GM21367 (cell line): Measurements from ENCODE around the gene INSIG1.

Source experiments
- ATAC-seq: cut with Tn5 transposase; IDR thresholded peaks from one replicate; pipeline ENCODE4 v1.9.1; 2021; ENCODE audit not compliant: unreplicated experiment

The INSIG1 gene

DNA sequence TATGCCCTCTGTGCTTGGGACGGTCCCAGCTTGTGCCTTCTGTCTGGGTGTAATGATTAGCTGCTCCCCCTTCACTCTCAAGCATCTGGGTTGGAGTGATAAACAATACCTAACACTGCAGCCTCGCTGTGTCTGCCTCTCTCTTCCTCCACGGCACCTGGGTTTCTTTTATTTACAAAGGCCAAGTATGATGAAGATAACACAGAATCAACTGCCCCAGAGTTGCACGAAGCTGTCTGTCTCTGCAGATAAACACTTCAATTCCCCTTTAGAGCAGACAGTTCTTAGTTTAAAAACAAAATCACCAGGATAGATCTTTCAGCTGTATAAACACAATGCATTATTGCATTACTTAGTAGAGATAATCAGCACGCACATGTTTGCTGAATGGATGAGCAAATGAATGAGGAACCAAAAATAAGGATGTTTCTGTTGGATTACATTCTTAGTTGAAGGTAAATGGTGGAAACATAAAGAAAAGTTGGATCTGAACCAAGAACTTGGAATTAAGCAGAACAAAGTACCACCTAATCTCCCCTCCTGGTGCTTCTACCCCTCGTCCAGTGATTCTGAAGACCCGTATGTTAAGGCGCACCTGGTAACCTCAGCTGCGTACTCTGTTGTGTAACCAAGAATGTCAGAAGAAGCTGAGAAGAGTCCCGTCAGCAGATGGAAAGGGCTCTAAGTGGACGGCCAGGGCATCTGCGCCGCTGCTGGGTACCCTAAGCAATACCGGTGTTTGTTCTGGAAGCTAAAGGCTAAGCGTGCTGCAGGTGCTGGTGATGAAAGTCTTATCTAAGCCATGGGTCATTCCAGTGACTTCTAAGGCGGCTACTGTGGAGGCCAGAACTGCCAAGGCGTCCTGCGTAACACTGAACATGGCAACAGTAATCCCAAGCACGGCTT, 26.6 kb downstream of the INSIG1 start:
- no peak for ATAC-seq

DNA sequence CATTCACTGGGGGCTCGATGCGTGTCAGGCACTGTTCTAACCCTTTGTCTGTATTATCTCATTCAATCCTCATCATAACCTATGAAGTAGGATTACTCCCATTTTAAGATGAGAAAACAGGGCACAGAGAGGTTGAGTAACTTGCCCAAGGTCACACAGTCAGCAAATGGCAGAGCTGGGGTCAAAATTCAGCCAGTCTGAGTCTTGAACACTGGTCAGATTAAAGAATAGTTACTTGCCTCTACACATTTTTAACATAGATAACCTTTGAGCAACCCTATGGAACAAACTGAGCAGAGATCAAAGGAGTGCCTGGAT, 27.2 kb downstream of the INSIG1 start:
- ATAC-seq = no peak

DNA sequence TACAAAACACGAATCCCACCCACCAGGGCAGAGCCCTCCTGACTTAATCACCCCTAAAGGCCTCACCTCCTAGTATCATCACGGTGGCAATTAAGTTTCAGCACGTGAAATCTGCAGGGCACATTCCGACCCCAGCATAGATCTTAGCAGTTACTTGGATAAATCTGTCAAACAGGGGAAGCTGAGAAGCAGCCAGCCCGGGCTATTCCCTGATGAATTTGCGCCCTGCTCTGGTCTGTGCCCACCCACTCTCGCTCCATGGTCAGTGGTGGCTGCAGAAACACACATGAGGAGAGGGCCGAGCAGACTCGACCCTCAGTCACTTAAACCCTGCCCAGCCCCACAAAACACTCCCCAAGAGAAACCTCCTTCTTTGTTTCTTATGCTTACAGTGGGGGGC, 28.7 kb downstream of the INSIG1 start:
- ATAC-seq = no peak

DNA sequence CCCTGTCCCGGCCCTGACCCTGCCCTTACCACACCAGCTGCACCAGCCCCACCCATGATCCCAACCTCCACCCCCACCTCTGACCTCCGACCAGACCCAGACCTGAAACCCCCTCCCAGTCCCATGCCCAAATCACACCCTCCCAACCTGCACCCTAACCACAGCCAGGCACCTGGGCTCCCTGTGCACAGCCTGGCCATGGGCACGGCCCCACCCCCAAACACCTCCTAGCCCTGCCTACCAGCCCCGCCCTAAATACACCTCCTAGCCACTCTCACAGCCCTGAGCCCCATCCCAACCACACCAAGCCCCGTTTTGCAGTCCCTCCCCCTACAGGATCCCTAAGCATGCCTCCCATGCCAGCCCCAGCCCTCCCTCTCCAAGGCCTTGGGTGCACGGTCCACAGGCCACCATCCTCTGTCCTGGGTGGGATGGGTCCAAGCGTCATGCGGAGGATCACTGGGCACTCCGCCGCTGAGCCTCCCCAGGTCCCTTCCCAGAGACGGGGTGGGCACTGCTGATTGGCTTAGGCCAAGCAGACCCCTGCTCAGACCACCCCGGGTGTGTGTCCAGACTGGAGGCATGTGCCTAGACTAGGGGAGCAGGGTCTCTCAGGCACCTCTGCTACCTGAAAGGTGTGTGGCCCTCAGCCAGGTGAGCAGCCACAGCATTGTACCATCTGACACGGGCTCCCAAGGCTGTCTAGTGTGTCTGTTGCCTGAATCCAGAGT, 30.1 kb downstream of the INSIG1 start:
- ATAC-seq = no peak

DNA sequence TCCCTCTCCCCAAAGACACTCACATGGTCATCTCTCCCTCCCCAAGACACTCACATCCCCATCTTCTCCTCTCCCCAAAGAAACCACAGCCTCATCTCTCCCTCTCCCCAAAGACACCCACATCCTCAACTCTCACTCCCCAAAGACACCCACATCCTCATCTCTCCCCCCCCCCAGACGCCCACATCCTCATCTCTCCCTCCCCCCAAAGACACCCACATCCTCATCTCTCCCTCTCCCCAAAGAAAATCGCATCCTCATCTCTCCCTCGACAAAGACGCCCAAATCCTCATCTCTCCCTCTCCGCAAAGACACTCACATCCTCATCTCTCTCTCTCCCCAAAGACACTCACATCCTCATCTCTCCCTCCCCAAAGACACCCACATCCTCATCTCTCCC, 31.5 kb downstream of the INSIG1 start:
- ATAC-seq = no peak

DNA sequence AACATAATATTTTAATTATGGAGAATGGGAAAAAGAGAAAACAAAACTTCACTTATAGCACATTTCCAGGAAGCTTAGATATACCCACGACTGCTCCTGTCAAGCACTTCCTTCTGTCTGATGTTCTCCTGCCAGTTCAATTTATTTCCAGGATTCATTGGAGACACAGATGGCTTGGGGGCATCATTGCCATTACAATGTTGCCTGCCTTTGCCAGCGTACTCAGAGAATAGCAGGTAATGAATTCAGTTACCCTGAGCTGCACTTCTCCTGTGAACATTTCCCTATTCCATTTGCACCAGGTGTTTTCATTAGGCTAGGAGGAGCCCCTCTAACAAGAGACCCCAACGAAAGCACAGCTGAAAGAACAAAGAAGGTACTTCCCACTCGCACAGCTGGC, 33.7 kb downstream of the INSIG1 start:
- ATAC-seq = no peak

DNA sequence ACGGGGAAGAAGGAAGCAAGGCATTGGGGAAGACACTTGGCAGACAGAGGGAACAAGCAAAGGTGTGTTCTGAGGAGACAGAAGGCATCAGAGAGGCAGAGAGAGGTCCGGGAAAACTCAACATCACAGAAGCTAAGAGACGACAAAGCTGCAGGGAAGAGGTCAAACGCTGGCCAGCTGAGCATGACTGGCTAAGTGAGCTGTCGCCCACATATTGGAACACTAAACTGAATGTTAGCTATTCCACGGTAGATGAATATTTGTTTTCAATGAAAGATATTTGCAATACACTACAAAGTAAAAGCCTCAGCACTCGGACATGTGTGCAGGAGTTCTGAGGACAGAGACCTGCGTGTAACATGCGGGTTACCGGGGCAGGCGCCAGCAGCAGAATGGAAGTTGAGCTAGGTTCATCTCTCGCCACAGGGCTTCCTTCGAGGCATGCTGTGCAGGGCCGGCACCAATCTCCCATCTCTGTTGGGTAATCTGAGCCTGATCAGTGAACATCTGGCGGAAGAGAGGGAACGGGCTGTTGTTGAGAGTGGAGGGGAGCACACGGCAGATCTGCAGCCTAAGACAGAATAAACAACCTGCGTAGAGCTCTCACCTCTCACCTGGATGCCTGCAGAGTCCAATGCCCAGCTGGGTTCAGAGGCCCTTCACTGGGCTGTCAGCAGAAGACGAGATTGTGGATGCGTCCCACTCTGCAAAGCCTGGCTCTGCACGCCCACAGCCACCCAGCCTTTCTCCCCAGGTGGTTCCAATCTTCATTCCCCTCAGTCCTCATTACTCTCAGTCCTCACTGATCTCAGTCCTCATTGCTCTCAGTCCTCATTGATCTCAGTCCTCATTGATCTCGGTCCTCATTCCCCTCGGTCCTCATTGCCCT, 35.9 kb downstream of the INSIG1 start:
- ATAC-seq = no peak

DNA sequence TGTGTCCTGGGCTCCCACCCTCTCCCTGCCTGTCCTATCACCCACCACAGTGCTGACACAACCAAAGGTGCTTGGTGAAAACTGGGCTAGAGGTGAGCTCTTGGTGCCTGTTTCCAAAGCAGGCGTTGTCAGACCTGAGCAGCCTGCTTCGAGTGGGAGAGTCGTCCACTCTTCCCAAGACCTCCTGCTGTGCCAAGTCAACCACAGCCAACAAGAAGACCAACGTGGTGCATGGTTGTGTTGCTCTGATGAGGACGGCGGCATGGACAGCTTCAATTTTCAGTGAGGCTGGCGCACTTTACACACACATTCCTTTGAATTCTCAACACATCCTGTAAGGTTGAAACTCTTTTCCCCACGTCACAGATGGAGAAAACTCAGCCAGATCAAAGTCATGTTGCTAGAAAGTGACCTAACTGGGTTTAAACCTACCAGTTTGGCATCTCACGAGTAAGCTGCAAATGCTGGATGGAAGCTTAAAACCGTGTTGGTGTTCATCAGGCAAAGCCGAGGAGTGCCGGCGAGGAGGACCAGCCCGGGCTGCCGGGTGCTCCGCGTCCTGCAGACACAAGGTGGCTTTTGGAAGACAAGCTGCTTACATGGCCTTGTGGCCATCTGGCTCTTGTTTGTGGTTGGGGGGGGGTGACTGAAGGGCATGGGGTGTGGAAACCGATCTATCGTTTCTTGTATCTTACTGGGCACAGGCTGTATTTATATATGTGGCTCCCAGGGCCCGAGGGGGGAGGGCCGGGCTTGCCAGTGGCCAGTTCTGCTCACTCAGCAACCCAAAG, 39.3 kb downstream of the INSIG1 start:
- no peak for ATAC-seq

DNA sequence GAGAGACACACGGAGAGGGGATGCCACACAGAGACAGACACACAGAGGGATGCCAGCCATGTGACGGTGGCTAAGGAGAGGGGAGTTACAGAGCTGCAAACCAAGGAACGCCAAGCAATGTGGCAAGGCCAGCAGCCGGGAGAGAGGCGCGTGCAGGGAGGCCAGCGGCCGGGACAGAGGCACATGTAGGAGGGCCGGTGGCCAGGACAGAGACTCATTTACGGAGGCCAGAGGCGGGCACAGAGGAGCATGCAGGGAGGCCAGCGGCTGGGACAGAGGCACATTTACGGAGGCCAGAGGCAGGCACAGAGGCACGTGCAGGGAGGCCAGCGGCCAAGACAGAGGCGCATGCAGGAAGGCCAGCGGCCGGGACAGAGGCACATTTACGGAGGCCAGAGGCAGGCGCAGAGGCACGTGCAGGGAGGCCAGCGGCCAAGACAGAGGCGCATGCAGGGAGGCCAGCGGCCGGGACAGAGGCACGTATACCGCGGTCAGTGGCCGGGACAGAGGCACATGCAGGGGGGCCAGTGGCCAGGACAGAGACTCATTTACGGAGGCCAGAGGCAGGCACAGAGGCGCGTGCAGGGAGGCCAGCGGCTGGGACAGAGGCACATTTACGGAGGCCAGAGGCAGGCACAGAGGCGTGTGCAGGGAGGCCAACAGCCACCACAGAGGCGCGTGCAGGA, 40.4 kb downstream of the INSIG1 start:
- ATAC-seq = no peak

DNA sequence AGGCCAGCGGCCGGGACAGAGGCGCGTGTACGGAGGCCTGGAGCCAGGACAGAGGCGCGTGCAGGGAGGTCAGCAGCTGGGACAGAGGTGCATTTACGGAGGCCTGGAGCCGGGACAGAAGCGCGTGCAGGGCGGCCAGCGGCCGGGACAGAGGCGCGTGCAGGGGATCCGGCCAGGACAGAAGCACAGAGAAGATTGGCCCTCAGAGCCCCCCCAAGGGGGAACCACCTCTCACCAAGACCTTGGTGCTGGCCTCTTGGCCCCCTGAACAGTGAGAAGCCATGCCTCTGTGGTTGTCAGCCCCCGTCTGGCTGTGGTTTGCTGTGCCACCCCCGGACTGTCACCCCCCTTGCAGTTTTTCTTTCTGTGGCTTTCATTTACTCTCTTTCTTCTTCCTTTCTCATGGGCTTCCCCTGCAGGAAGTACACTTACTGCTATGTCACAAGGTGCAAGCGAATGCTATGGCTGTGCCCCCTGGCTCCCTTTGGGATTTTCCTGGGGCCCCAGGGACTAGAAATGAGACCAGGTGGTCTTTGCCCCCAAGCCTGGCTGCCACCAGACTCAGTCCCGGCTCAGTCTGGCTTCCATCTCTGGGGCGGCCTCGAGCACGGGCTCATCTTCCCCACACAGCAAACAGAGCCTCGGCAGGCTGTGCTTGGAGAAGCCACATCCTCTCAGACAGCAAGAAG, 41.1 kb downstream of the INSIG1 start:
- ATAC-seq = no peak

DNA sequence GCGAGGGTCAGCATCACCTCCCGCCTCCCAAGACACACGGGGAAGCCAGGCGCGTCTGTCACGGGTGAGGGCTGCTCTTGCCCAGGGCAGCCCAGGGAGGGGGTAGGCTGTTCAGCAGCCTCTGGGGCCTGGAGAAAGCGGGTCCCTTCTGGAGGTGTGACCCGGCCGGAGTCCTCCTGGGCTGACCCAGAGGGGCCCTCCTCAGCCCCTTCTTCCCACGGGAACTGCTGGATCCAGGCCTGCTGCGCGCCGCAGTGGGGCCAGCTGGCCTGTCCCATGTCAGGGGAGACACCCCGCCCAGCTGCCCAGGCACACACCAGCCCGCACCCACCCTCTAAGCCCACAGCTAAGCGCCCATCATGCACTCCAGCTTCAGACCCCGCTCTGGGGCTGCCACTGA, 41.8 kb downstream of the INSIG1 start:
- no peak for ATAC-seq

DNA sequence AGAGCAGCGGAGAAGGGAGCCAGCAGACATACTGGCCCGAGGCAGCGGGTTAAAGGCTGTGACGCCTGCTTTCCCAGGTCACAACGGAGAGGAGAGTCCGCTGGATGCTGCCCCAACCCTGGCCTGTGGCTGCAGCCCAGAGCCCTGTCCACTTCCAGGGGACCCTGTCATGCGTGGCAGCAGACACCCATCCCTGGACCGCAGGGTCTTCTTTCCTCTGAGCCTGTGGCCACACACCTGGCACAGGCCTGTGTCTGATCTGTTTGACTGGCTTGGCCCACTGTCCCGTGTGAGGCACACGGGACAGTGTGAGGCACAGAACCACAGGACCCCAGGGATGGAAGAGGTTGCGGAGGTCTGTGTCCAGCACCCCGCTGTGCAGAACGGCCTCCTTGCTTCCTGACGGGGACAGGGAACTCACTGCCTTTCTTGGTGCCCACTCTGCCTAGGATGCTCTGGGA, 42.4 kb downstream of the INSIG1 start:
- ATAC-seq = no peak

DNA sequence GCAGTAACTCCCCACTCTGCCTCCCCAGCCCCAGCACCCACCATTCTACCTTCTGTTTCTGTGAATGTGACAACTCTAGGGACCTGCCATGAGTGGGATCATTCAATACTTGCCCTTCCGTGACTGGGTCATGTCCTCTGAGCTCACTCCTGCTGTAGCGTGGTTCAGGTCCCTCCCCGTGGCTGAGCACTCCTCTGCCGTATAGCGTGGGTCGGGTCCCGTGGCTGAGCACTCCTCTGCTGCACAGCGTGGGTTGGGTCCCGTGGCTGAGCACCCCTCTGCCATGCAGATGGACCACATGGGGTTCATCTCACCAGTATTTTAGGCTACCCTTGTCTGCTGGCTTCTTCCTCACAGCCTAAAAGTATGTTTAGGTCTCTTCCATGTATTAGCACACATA, 43.0 kb downstream of the INSIG1 start:
- no peak for ATAC-seq

DNA sequence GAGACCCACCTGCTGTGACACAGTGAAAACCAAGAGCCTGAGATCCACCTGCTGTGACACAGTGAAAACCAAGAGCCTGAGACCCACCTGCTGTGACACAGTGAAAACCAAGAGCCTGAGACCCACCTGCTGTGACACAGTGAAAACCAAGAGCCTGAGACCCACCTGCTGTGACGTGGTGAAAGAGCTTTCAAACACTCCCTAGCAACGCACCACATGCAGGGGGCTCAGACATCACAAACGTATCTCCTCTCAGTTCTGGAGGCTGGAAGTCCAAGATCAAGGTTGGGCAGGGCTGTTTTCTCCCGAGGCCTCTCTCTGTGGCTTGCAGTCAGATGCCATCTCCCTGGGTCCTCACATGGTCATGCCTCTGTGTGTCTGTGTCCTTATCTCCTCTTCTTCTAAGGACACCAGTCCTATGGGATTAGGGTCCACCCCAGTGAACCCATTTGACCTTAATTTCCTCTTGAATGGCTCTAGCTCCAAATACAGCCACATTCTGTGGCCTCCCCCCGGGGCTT, 43.8 kb downstream of the INSIG1 start:
- ATAC-seq = no peak

DNA sequence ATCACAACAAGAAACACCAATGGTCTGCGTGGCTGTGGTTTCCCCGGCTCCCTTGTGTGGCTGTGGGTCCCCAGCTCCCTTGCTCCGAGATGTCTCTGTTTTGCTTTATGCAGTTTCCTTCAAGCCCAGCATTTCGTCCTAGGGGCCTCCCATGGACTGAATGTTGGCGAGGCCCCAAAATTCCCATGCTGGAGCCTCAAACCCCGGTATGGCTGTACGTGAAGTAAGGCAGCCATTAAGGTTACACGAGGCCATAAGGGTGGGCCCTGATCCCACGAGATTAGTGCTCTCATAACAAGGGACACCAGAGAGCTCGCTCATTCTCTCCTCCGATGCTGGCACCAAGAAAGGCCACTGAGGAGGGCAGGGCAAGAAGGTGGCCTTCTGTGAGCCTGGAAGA, 44.6 kb downstream of the INSIG1 start:
- ATAC-seq = no peak

DNA sequence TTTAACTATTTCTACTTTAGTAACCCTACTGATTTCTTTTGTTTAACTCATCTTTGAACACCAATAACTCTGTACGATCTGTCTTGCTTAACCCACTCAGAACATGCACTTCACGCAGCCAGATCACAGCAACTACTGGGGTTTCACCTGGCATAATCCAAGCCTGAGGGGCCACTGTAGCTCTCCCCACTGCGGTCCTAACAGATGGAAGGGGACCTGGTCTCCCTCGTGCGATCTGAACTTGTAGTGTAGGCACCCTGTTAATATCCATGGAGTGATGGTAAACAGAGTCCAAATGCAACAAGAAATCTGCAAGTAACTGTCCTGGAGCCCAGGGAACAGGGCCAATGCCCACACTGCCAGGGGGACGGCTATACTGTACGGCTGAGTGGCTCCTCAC, 45.5 kb downstream of the INSIG1 start:
- ATAC-seq = no peak

DNA sequence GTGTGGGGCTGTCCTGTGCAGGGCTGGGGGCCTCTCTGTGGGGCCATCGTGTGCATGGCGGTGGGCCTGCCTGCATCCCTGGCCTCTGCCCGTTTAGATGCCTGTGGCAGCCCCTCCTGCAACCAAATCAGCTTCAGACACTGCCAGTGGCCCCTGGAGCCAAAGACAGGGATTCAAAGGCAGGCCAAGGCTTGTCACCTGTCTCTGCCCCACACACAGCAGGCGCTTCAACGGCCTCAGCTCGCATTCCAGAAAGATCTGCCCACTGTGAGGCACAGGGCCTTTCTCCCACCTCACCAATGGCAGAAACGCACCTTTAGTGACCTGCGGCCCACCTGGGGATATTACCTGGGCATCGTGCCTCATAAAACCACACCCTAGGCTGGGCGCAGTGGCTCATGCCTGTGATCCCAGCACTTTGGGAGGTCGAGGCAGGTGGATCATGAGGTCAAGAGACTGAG, 46.0 kb downstream of the INSIG1 start:
- no peak for ATAC-seq

DNA sequence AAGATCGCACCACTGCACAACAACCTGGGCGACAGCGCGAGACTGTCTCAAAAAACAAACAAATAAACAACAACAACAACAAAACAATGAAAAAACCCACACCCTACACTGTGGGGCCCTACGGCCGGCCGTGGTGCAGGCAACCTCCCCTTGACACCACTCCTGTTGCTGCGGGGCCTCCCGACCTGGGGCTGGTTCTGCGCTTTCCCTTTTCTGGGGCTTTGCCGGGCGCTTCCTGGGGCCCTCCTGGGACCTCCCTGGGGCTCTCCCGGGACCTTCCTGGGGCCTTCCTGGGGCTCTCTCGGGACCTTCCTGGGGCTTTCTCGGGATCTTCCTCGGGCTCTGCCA, 46.6 kb downstream of the INSIG1 start:
- peak; percentile 23 for ATAC-seq
